Mesenteric fat pad (tissue), 1 donor: Measurements from ENCODE around the gene AKAP13. TPM values are rescaled to one million over a fixed set of nuclear protein-coding genes. Genes with fewer than 3 reads are reported as not detected.
"Not testable (repeated sequence)": the region's sequence is repeated elsewhere in the genome, so short reads cannot be mapped to it uniquely, and the experiment has no call there.

ENCODE experiments used
- DNase-seq: peaks from one replicate; pipeline ENCODE4 v3.0.0-alpha.2; 2020; ENCODE audit warnings: low spot score
- total RNA-seq: library from RNA; stranded (reverse); fragmentation: NEBNext Ultra II Directional; extraction: Animal tissue kit (Norgen Biotek cat#: 25700); gene quantifications from one replicate; pipeline ENCODE4 v1.2.1, GENCODE V29; 2021
- donor health status: DM: yes; HTN: yes; CAD: no.

AKAP13 gene
- total RNA-seq, 1 donor from 2014 or later, result 159 TPM

- no peak for DNase-seq
Observed at GRCh38 chr15:85474700-85475316, 94.4 kb downstream of the AKAP13 start.

- DNase-seq, result no peak
Observed at GRCh38 chr15:85475317-85475701, 94.9 kb downstream of the AKAP13 start.

GRCh38 chr15:85475711-85476110 is 95.3 kb downstream of the AKAP13 start:
- DNase-seq, result no peak

- no peak for DNase-seq
Observed at GRCh38 chr15:85477061-85477460, 96.7 kb downstream of the AKAP13 start.

GRCh38 chr15:85477730-85478129 is 97.3 kb downstream of the AKAP13 start:
- no peak for DNase-seq

- no peak for DNase-seq
Observed at GRCh38 chr15:85479071-85479647, 98.8 kb downstream of the AKAP13 start.

GRCh38 chr15:85480923-85481322 is 100.5 kb downstream of the AKAP13 start:
- DNase-seq, result no peak

- not testable (repeated sequence) for DNase-seq
Observed at GRCh38 chr15:85481543-85481942, 101.1 kb downstream of the AKAP13 start.

GRCh38 chr15:85482894-85483293 is 102.5 kb downstream of the AKAP13 start:
- no peak for DNase-seq

- DNase-seq, result not testable (repeated sequence)
Observed at GRCh38 chr15:85483955-85484354, 103.6 kb downstream of the AKAP13 start.

GRCh38 chr15:85484923-85485322 is 104.5 kb downstream of the AKAP13 start:
- DNase-seq, result not testable (repeated sequence)

- DNase-seq, result no peak
Observed at GRCh38 chr15:85485956-85486567, 105.7 kb downstream of the AKAP13 start.

GRCh38 chr15:85487796-85488195 is 107.4 kb downstream of the AKAP13 start:
- DNase-seq, result not testable (repeated sequence)

- no peak for DNase-seq
Observed at GRCh38 chr15:85488997-85489396, 108.6 kb downstream of the AKAP13 start.

GRCh38 chr15:85489773-85490493 is 109.5 kb downstream of the AKAP13 start:
- DNase-seq, result no peak

GRCh38 chr15:85490856-85491255 is 110.5 kb downstream of the AKAP13 start:
- DNase-seq, result no peak

- no peak for DNase-seq
Observed at GRCh38 chr15:85491691-85492090, 111.3 kb downstream of the AKAP13 start.

- no peak for DNase-seq
Observed at GRCh38 chr15:85492406-85492805, 112.0 kb downstream of the AKAP13 start.

GRCh38 chr15:85493260-85493659 is 112.9 kb downstream of the AKAP13 start:
- no peak for DNase-seq

GRCh38 chr15:85494048-85494777 is 113.8 kb downstream of the AKAP13 start:
- DNase-seq, result no peak

- DNase-seq, result no peak
Observed at GRCh38 chr15:85495096-85495495, 114.7 kb downstream of the AKAP13 start.
